Hematopoietic multipotent progenitor cell (in vitro differentiated cells): ENCODE results near the gene IRF4. TPM values are rescaled to one million over a fixed set of nuclear protein-coding genes. Genes with fewer than 3 reads are reported as not detected.
A peak's percentile ranks its signal among the peaks of the same experiment; 100 is the strongest.

Experiments used
- DNase-seq, 3 donors: peaks; one replicate each; pipeline ENCODE4 v3.0.0-alpha.2; 2011 to 2015; ENCODE audit warnings: low read depth in 2 of 3, low spot score in 2 of 3
- total RNA-seq: library from RNA; depleted of rRNA; stranded (reverse); fragments of >200 nt; gene quantifications from one replicate; pipeline ENCODE4 v1.2.3, GENCODE V29; 2012

IRF4 gene
- total RNA-seq, 1 donor = 0.81 TPM

DNA sequence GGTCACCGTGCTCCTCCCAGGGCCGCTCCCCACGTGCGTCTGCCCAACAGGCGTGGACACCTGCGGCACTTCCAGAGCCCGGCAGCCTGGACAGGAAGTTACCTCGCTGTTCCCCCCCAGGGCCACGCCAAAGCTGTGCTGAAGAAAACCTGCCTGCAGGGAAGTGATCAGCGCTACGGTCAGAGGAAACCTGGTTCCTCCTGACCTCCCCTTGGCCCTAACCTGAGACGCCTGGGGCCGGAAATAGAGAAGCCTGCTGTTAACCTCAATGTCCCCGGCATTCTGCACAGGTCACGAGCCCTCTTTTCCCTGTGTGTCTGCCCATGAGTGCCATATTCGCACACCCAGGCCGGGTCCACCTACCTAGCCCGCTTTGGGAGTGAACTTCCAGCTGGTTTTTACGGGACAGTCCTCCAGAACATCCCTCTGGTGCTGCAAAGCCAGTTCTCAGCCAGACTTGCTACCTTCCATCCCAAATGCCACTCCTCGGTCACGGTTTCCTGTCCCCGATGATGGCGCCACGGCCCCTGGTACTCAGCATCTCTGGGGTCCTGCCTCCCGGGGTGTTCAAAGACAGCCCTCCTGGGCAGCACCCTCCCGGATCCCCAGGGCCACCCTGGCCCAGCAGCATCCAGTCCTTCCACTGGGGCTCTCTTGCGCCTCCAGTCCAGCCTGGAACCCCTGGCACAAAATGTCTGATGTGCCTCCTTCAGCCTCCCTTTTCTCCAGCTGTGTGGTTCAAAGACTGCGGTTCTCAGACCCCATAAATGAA lies 12.0 kb upstream of the IRF4 start:
- peak in 1 of 3 donors; percentile 39 for DNase-seq

DNA sequence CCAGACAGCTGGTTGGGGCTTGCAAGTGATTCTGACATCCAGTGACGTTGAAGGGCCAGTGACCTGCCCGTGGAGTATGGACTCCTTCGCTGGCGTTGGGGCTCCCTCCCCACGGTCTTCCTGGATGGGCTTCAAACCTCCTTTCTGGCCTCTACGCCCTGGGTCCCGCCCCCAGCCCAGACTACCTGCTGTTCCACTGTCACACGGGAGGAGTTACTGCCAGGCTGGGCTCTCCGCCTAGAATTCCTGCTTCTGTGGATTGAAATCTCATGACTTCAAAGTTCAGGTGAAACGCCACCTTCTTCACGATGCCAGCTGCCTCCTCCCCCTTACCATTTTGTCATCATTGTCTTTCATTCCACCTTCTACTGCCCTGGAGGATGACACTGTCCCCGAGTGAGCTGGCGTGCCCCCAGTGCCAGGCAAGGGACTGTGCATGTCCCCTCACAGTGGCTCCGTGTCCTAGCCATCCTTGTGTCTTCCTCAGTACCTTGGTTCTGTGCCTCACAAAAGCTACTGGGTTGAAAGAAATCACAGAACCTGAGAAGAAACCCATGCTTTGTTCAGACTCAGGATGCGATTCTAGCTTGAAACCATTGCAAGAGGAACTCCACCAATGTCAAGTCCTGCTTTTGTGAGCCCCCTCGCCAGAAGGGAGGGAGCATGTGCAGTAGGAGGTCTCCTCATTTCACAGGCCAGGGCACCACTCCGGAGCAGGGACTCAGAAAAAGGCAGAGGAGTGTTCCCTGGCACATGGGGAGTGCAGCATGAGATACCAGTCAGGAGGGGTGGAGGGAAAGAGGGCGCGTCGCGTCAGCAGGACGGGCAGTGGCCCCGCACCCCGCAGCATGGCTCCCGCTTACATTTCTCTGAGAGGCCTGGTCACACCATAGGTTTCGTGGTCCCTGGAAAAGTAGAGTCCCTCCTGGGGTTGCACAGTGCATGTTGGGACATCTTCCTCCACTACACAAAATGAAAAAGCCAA lies 11.0 kb upstream of the IRF4 start:
- DNase-seq = no peak

DNA sequence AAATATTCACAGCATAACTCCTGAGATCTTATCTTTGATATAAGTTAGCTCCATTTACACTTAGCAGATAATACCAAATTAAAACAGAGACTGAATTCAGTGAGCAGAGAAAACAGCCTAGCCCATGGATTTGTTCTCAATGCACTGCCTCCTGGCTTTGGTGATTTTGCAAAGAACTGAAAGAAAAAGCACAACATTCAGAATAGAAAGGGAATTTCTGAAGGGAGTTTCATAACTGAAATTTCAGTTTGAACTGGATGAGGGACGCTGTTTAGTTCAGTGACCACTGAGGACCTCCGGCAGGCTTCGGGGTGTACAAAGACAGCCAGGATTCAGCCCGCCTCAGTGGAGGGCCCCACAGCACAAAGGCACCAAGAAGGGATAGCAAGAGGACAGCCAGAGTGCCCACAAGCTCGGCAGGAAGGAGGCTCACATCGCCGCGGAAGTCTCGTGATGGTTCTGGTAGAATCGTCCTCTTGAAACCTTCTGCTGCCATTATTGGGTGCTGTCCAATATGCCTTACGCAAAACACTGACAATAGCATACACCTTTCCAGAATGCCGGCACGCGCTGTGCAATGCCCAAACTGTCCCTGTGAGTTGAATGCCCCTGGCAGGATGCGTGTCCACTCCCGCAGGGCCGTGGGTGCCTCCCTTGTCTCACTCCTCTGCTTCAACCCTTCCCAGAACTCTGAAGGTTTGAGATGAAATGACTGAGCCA lies 9.7 kb upstream of the IRF4 start:
- no peak for DNase-seq

DNA sequence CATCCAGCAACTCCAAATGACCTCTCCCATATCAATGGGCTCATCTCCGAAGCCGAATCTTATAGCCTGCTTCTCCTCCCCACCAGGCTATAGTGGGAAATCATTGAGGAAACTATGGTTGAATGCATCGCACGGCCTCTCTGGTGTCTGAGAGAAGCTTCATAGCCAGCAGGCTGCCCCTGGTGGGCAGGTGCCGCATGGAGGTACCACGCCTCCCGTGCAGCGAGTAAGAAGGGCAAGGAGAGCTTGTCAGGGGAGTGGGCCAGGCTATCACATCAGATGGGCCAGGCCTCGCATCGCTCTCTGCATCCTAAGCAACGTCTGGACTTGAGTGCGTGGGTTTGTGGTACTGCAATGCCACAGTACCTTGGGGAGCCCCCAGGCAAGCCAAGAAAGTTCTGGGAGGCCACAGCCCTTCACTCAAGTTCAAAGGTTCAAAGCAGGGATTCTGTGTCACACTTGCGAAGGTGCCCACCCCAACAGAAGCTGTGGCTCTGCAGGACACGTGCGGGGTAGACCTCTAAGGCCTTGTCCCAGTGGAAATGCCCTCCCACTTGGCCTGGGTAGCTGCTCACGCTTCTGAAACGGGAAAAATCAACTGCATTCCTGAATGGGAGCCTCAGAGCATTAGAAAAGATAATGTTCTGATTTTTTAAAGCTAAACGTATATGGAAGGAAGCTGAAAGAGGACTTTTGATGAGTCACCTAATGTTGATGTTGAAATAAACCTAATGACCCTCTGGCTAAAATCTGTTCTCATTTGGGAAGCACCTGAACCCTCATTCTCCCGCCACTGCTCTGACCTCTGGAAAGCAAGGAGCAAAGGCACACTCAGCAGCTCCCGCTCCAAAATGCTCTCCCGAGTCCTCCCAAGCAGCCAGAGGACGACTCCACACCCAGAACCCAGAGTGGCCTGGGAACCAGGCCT lies 8.4 kb upstream of the IRF4 start:
- DNase-seq = no peak

DNA sequence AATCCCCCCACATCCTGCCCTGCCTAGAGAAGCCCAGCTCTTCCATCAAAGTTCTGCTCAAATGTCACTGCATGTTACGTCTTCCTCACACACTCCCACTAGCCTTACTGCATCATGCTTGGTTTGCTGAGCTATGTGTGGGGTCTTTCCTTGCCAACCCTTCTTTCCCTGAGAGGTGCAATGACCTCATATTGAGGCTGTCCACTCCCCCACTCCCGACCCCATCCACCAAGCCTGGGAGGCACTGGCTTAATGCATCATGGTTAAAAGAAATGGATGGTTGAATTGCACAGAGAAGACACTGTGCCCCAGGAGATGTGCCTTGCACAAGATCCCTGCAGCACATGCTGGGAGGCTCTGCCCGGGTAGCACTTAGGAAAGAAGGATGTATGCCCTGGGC lies 7.7 kb upstream of the IRF4 start:
- no peak for DNase-seq

DNA sequence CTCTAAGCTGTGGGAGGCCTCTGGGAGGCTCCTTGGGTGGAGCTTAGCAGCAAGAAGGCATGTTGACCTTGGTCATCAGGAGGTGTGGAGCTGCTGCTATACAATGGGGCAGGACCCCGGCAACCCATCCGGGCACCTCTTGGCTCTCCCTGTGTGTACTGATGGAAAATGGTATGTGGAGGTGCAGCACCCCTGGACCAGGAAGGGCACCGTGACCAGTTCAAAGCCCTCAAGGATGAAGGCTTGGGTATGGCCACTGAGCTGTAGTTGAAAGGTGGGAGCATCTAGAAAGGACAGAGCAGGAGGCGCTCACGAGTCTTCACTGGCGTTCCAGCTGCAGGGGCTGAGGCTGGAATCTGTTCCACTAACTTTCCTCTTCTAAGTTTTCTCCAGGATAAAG lies 6.7 kb upstream of the IRF4 start:
- no peak for DNase-seq

DNA sequence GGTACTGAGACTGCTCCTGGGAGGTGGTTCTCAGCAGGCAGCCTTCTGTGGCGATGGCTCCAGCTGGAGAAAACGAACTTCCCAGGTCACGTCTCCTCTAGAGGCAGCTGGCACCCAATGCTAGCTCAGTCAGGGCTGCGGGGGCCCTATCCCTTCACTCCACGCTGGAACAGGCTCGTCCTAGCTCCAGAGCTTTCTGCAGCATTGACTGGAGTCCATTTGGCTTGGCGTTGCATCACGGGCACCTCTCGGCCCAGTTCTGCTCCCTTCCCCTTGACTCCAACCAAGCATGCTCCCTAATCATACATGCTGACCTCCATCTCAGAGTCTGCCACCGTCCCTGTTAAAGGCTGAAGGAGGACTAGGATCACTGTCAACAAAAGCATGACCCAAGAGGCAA lies 5.9 kb upstream of the IRF4 start:
- no peak for DNase-seq

DNA sequence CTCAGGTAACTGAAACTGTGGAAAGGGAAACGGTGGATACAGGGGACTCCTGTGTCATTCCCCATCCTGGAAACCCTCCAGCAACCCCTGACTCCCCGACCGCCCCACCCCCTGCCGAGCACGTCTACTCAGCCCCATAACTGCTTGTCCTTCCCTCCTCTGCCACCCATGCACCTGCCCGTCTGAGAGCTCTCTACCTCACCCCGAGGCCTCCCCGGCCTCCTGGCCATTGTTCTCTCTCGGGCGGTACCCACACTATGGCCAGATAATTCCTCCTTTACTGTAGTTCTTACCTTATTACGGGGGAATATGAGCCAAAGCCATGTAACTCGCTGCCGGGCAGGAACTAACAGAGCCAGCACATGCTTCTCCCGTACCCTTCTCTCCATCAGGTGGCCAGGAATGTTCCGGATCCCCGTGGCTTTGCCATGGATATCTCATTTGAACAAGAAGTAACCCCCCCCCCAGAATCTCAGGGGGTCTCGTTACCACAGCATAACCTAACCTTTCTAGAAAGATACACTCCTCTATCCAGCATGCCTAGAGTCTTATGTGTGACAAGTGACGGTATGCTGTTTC lies 4.8 kb upstream of the IRF4 start:
- no peak for DNase-seq

DNA sequence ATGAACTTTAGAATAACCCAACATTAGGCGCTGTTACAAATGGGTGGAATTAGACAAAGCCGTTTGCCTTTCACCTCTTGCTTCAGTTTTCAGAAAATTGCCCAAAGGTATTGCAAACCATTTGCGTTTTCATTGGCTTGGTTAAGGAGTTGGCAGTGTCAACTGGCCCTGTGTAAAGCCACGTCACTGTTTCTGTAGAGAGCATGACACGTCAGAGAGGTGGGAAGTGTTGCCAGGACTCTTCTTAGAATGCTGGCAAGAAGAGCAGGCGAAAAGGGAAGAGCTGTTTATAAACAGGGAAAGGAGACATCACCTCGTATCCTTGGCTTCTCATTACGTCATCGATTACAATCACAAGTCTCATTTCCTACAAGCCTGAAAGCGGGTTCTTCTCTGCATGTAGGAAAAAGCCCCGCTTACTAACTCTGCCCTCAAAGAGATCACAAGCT lies 4.2 kb upstream of the IRF4 start:
- DNase-seq = no peak

DNA sequence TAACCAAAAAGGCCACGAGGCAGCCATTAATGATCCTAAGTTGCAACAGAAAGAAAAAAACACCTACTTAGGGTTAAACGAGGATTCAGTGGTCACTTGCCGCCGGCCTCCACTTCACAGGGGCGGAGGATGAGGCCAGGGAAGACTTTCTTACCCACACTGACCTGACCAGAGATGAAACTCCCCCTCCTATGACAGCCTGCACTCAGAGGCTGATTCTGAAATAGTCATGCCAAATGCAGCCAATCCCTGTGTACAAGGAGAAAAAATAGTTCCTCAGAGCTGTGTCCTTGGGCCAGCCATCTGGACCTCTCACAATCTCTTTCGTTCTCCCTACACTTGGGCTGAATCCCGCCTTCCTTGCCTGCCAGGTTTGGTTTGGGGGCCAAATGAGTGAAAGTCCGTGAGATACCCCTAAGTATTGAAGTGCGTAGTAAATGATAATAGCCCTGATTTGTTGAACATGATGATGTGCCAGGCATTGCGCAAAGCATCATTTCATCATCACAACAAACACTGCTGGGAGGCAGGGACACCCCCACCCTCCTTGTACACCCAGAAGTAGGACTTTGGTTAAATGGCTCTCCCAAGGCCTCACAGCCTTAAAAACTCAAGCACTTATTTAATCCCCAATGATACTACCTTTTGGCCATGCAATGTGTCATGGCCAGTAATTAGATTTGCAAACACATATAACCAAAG lies 3.2 kb upstream of the IRF4 start:
- no peak for DNase-seq

DNA sequence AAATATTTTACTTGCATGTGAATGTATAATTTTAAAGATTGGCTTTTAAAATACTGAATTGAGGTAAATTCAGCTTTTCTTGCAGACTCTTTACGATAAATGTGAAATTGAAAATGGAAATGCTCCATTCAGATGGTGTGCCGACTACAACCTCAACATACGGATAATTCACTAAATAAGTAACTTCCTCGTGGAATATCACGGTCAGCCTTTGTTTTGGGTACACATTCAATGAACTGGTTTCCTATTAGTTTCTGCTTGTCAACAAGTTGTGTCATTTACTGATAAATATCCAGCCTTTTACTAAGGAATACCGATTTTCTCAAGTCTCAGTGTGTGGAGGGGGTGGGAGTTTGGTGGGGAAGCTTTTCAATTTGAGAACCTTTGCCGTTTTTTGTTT lies 2.4 kb upstream of the IRF4 start:
- no peak for DNase-seq

DNA sequence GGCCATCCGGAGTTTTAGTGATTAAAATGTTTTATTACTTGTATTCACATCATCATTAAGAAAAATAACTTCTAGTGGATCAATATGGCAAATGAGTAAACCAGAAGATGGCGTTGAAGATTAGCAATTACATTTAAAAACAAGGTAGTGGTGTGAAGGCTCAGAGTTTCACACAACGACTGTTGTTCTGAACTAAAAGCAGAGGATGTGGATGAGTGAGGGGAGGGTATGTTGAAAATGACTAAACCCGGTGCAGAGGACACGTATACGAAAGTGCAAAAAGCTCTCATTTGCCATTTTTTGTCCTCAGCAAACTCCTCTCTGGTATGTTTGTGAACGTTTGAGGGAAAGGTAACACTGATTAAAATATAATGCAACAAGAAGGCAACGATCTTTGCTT lies 1.9 kb upstream of the IRF4 start:
- DNase-seq = no peak

DNA sequence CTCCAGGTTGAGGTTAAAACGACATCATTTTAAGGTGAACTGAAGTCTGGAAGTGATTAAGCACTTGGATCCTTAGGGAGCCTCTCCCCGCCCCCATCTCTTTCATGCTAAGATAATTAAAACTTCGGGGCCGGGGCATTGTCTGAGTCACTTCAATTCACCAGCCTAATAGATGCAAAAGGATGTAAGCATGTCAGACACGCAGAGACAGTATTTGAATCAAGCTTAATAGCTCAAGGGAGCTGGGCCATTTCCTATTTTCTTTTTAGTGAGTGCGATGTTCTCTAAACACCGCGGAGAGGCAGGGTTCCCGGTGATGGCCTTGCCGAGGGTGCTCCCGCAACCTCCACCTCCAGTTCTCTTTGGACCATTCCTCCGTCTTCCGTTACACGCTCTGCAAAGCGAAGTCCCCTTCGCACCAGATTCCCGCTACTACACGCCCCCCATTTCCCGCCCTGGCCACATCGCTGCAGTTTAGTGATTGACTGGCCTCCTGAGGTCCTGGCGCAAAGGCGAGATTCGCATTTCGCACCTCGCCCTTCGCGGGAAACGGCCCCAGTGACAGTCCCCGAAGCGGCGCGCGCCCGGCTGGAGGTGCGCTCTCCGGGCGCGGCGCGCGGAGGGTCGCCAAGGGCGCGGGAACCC lies 516 bp upstream of the IRF4 start:
- peak in 2 of 3 donors; percentile 18 to 25 for DNase-seq

DNA sequence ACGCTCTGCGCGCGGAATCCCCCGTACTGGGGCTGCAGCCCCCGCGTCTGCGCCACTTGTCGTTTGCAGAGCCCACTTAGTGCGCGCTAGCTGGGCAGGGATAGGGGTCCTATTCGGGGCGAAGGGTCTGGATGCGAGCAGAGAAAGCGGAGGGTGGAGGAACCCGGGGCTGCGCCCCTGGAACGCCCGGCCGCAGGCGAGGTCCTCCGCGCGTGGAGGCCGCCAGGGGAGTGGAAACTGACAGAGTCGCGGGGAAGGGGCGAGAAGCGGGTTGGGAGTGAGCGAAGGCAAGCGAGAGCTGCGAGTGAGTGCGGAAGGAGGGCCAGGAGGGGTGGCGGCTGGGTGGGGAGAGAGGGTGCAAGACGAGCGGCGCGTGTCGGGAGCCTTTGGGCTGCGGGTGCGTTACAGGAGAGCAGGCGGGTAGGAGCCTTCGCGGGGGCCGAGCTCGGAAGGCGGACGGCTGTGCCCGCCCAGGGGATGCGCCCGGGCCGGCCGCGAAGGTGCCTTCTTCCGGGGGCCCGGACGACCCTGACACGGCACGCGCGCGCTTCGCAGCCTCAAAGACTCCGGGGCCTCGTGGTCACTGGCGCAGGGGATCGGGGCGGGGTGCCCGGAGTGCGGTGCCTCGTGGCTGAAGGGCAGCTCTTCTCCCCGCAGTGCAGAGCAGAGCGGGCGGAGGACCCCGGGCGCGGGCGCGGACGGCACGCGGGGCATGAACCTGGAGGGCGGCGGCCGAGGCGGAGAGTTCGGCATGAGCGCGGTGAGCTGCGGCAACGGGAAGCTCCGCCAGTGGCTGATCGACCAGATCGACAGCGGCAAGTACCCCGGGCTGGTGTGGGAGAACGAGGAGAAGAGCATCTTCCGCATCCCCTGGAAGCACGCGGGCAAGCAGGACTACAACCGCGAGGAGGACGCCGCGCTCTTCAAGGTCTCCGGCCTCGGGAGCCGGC lies 1.2 kb downstream of the IRF4 start:
- DNase-seq = peak in 2 of 3 donors; percentile 24 to 37

DNA sequence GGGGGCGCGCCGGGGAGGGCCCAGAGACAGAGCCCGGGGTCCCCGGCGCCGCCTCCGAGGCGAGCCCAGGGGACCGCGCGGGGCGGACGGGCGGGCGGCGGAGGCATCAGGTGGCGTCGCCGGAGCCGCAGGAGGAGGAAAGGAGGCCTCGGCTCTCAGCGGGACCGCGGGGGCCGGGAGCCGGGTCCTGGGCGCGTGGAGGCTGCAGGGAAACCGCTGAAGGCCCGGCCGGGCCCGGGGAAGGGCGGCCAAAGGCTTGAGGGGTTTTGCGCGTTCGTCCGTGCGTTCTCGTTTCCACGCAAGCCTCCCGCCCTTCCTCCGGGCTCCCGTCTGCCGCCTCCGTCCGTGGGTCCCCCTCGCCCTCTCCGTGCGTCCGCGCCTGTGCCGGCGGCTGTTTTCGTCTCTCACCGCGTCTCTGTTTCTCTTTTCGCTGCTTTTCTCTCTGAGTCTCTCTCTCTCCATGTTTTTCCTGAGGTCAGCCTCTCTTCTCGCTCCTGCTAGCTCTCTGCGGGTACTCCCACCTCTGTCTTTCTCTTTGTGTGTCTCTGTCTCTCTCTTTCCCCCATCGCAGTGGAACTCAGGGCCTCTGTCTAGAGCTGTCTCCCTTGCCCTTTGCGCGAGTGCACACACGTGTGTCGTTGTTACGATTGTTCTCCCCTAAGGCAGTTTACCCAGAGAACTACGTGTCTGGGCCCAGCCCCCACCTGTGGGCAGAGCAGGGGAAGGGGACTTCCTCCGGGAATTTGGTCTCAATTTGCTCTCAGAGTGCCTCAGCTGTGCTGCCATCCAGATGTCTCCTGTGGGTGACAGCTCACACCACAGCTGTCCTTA lies 2.1 kb downstream of the IRF4 start:
- no peak for DNase-seq

DNA sequence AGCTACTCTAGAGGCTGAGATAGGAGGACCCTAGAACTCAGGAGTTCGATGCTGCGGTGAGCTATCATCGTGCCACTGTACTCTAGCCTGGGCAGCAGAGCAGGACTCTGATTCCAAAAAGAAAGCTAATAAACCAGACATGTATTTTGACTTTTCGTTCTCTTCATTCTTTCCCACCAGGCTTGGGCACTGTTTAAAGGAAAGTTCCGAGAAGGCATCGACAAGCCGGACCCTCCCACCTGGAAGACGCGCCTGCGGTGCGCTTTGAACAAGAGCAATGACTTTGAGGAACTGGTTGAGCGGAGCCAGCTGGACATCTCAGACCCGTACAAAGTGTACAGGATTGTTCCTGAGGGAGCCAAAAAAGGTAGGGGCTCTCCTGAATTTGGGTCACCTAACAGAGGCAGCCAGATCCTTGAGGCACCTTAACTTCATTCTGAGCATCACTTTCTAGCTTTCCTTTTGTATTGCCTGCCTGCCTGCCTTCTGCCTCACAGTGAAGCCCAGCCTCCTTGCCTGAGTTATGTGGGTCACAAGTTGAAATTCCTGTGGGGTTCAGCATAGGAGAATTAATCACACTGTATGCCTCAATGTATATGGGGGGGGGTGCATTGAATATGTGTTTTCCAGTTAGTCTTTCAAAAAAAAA lies 3.2 kb downstream of the IRF4 start:
- no peak for DNase-seq
